IgD-negative memory B cell (primary cell): Measurements from ENCODE around the gene CPLX1. TPM values are rescaled to one million over a fixed set of nuclear protein-coding genes. Genes with fewer than 3 reads are reported as not detected.

Experiments used
- polyA plus RNA-seq: library from polyadenylated mRNA; unstranded; fragments of 300-500 nt; fragmentation: Illumina TruSeq; gene quantifications from one replicate; pipeline ENCODE4 v1.2.3, GENCODE V29; 2021

The CPLX1 gene
- polyA plus RNA-seq, 1 donor from 2014 or later, result not detected

Other genes with a start within 250 kb of the CPLX1 start
- not detected for gene TMEM271, start 249.8 kb downstream of the CPLX1 start, polyA plus RNA-seq
- 16.6 TPM for gene PDE6B, start 200.6 kb downstream of the CPLX1 start, polyA plus RNA-seq
- 430 TPM for gene ATP5ME, start 151.9 kb downstream of the CPLX1 start, polyA plus RNA-seq
- gene MYL5, start 151.6 kb downstream of the CPLX1 start, polyA plus RNA-seq, result 8.3 TPM
- 0.97 TPM for gene SLC49A3, start 137.0 kb downstream of the CPLX1 start, polyA plus RNA-seq
- gene PCGF3, start 120.3 kb downstream of the CPLX1 start, polyA plus RNA-seq, result 6.1 TPM
- 74.7 TPM for gene GAK, start 106.2 kb upstream of the CPLX1 start, polyA plus RNA-seq
- 20.0 TPM for gene TMEM175, start 106.3 kb upstream of the CPLX1 start, polyA plus RNA-seq
- 3.5 TPM for gene DGKQ, start 147.4 kb upstream of the CPLX1 start, polyA plus RNA-seq
- 8.5 TPM for gene IDUA, start 160.9 kb upstream of the CPLX1 start, polyA plus RNA-seq
- gene SLC26A1, start 167.3 kb upstream of the CPLX1 start, polyA plus RNA-seq, result 0.70 TPM
- gene FGFRL1, start 185.5 kb upstream of the CPLX1 start, polyA plus RNA-seq, result 0.93 TPM